Head of caudate nucleus (tissue), 42 donors: ENCODE measurements around the gene NPHP4.
"Not testable (repeated sequence)": the region's sequence is repeated elsewhere in the genome, so short reads cannot be mapped to it uniquely, and the experiment has no call there.

Experiments
- DNase-seq, 42 donors: peaks; one replicate each; pipeline versions ENCODE4 v3.0.0 to v3.0.0-alpha.2; 2020 to 2021; ENCODE audit warnings: mixed read lengths in 7 of 42
- intact Hi-C: fragments of 100-400 bp; cut with DNase I; formaldehyde crosslinking; loops from one replicate; pipeline ENCODE4 v1.15.0; 2022

Gene NPHP4

DNA sequence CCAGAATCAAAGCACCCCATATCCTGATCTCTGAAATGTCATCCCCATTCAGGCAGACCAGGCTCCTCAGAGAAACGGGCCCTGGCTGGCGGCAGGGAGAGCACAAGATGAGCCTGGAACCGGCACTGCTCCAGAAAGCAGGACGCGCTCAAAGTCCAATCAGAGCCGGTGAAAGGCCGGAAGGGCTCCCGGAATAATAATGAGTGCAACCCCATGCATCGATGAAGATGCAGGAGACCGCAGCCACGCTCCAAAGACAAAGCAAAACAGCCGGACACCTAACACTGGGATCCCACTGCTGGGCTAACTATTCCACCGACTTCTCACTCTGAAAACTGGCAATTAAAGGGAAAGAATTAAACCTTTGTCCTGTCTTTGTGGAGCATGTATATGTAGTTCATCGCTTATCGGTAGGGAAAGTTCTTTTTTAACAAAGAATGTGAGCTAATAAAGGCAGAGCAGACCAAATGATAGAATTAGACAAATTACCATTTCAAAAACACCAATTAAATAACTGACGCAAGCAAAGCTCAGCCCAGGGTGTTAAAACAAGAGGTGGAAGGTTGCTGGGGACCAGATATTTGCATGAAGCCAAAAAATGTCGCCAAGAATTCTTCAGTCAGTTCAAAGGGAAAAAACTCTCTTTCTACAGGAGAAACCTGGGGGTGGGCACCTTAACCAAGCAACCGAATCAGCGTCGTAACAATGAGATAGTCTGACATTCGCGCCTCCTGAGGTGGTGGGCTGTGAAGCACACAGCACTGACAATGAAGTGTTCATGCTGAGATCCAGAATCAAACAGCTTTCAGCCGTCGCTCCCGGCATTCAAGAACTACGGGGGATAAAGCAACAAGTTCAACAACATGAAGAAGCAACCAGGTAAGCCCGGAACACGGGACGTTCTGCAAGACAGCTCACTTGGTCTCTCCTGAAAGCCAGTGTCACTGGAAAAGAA, 95.2 kb downstream of the NPHP4 start:
- peak in 41 of 42 donors; percentile 14 to 75 (median 48) for DNase-seq
- intact Hi-C loops: no loop called here

DNA sequence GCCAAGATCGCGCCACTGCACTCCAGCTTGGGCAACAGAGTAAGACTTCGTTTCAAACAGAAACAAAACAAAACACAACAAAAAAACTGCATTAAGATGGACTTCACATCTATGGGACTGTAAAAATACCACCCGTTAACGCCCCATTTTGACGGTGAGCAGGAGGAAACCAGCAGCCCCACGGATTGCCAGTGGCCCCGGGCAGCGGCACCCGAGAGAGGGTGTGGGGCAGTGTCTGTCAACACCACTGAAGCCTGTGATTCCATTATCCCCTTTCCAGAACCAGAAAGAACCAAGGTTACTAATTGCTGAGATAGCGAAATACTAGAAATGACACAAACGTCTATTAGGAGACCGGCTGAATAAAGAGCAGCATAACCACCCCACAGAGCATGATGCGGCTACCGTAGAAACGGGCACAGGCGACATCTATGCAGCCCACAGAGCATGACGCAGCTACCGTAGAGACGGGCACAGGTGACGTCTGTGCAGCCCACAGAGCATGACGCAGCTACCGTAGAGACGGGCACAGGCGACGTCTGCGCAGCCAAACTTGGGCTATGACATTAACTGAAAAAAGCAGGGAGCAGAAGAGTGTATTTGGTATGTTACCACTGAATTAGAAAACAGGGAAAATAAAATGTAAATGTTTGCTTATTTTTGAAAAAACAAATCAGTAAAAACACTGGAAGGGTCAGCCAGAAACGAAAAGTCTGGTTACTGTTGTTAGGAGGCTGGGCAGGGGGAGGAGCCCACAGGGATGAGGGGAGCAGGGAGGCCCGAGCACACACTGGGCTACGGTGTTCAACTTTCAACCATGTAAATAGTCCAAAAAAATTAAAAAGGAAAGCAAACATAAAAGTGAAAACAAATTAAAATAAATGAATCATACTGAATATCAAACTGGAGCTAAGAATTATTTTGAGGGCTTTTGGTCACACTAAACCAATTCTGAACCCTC, 96.5 kb downstream of the NPHP4 start:
- intact Hi-C loops: no loop called here

DNA sequence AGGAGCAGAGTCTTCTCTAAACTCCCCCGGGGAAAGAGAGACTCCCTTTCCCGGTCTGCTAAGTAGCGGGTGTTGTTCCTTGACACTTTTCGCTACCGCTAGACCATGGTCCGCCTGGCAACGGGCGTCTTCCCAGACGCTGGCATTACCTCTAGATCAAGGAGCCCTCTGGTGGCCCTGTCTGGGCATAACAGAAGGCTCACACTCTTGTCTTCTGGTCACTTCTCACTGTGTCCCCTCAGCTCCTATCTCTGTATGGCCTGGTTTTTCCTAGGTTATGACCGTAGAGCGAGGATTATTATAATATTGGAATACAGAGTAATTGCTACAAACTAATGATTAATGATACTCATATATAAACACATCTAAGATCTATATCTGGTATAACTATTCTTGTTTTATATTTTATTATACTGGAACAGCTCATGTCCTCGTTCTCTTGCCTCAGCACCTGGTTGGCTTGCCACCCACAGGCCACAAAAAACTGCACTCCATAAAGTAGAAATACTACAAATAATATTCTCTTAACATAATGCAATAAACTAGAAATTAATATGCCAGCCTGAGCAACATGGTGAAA, 98.4 kb downstream of the NPHP4 start:
- intact Hi-C loops: not testable (repeated sequence)
- peak in 7 of 42 donors; percentile 21 to 50 (median 32) for DNase-seq

More for the DNA sequence above, 96.5 kb downstream of the NPHP4 start:
- DNase-seq: peak in 20 of 42 donors; percentile 23 to 79 (median 42)

DNA sequence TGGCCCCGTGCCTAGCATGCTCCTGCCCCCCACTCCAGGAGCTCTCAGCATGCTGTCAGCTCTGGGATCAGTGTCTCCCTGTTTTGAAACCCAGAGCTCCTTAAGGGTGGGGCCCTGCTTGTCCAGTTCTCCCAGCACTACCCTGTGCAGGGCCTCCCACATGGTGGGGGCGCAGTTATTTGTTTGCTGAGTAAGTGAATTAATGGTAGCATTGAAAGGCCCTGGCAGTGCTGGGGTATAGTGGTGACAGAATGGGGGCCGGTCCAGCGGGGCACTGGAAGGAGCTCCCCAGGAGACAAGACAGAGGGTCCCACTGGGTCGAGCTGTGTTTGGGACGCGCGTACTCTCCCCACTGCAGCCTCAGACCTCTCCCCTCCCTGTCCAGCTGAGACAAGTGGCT, 99.9 kb downstream of the NPHP4 start:
- intact Hi-C loops: no loop called here

DNA sequence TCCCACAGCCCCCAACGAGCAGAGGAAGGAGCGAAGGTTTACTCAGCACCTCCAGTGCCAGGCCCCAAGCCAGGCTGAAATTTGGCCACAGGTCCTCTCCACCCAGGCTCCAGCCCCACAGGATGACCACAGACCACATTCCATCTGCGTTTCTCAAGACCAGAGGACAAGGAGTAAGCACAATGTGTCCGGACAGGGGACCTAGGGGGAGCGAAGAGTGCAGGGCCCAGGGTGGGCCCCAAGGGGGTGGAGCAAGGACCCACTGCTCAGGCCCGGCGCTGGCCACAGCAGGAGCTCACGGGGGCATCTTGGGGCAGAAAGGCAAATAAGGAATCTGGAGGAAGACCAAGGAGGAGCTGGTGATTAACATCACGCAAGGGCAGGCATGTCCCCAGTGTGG, 100.5 kb downstream of the NPHP4 start:
- no peak for DNase-seq
- intact Hi-C loops: no loop called here

More for the DNA sequence above, 99.9 kb downstream of the NPHP4 start:
- no peak for DNase-seq

DNA sequence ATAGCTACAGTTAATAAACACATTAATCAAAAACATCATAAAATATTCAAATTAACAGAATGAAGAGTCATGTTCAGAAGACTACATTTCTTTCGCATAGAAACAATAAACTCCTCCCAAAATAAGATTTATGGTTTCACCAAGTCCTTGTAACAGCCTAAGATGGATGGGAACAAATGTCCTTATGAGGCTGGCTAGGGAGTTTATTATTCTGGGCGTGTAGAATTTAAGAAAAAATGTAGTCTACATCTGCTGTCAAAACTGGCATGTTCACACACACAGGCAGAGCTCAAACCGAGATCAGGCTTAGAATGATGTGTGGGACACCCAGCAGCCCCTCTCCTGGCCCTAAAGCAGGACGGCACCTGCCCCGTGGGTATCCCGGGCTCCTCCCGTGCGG, 101.1 kb downstream of the NPHP4 start:
- DNase-seq: no peak
- intact Hi-C loops: no loop called here

DNA sequence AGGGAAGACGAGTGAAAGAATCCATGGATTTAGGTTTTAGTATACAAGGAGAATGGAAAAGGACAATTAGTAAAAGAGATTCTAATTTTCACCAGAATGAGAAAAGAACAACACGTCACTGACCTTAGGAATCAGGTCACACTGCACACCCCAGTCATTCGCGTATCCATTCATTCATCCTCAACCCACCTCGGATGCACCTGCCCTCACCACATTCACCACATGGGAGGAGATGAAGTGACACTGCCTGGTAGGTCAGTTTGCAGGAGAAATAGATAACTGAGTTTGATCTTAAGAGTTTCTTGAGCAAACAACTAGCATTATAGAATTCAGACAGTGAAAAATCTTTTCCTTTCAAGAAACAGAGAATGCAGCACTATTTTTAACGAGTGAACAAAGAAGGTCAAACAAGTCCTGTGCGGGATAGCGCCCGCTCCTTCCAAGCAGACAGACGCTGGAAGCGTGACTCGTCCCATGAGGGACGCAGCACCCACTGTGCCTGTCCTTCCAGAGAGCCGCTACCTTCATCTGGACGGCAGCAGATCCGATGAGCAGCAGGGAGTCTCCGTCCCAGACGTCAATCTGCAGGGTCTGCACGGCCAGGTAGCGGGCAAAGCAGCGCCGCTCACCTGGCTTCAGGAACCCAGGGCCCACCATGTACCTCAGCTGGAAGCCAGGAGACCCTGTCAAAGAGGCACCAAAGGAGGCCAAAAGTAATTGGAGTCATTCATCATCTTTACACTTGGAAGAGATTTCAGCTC, 101.7 kb downstream of the NPHP4 start:
- intact Hi-C loops: no loop called here
- DNase-seq: no peak

DNA sequence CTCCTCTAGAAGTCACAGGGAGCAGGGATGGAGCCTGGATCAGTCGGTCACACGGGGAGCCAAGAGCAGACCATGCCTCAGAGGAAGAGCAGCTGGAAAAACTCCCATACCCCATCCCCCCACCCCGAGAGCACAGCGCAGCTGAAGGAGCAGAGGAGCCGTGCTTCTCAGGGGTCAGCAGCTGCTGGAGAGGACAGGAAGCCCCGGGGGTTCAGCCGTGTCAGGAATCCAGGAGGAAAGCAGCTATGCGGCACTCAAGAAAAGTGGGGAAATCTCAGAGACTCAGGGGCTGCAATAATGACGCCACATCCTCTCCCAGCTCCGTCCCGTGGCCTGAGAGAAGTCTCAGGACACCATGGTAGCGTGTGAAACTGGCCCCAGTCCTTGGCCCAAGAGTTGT, 102.3 kb downstream of the NPHP4 start:
- intact Hi-C loops: no loop called here

DNA sequence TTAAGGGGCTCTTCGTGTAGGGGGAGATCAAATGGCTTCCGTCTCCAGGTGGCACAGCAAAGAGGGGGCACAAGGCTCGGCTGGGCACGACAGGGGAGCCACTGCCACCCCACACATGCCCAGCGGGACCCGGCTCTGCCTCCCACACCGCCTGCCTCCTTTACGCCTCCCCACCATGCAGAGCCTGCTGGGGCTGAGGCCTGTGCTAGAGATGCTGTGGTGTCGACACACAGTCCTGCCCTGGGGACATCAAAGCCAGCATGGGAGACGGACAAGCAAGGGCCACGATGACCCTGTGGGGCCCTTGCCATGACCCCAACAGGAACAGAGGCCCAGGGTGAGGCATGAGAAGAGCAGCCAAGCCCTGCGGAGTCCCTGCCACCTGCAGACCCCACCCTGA, 102.8 kb downstream of the NPHP4 start:
- intact Hi-C loops: no loop called here
- DNase-seq: no peak

More for the DNA sequence above, 102.3 kb downstream of the NPHP4 start:
- no peak for DNase-seq

DNA sequence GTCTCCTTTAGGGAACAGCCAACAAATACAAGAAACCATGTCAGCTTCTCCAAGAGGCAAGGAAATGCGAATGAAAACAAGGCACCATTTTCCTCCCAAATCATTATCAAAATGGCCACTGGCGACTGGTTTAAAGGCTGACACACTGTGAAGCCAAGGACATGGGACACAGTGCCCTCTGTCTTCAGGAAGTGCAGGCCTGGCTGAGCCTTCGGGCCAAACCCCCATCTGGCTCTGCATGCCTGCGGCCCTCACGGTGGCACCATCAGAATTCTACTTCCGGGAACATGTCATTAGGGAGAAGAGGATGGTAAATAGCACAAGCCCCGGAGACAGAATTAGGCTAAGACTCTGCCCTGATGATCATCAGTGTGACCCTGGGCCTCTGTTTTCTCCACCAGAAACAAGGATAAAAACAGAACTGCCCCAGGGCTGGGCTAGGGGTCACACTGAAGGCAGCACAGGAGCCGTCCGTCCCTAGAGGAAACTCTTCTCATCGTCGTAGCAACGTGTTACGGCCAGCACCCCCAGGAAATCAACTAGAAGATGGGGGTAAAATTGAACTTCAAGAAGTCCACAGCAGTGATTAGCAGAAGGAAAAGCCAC, 103.5 kb downstream of the NPHP4 start:
- peak in 18 of 42 donors; percentile 4 to 58 (median 34) for DNase-seq
- intact Hi-C loops: no loop called here

DNA sequence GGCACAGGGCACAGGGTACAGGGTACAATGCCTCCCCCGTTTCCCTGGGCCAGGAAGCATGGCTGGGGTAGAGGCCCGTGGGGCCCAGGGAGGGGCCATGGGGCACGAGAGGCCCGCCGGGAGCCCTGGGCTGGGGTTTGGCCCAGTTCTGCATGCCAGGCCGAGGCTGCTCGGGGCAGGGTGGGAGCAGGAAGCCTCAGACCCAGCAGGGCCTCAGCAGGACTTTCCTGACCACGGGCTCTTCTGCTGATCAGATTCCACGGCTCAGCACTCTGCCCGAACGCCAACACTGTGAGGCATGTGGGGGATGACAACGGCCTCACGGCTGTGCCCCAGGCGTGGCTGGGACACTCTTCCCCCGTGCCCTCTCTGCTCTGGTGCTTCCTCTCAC, 104.3 kb downstream of the NPHP4 start:
- intact Hi-C loops: no loop called here
- peak in 1 of 42 donors; percentile 21 for DNase-seq

DNA sequence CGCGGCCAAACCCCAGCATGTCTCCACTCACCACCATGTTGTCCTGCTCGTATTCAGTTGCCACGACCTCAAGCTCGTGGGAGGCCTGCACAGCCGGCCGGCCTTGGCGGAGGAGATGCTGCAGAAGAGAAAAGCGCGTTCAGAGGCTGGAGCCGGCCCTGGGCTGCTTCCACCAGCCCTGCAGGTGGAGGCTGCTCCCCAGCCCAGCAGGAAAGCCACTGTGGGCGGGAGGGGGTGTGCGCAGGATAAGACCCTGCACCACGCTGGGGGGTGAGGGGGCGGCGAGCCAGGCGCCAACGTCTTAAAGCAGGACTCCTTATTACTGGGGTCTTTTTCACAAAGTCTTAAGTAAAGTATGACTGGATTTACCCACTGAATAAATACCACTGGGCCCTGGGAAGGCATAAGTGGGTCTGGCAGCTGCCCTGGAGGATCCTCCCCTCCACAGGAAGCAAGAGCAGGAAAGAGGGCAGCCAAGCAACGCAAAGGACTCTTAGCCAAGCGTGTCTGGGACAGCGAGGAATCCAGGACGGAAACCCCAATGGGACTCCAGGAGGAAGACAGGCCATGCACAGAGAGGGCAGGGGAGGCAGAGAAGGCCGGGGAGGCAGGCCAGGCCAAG, 104.8 kb downstream of the NPHP4 start:
- no peak for DNase-seq
- intact Hi-C loops: no loop called here

DNA sequence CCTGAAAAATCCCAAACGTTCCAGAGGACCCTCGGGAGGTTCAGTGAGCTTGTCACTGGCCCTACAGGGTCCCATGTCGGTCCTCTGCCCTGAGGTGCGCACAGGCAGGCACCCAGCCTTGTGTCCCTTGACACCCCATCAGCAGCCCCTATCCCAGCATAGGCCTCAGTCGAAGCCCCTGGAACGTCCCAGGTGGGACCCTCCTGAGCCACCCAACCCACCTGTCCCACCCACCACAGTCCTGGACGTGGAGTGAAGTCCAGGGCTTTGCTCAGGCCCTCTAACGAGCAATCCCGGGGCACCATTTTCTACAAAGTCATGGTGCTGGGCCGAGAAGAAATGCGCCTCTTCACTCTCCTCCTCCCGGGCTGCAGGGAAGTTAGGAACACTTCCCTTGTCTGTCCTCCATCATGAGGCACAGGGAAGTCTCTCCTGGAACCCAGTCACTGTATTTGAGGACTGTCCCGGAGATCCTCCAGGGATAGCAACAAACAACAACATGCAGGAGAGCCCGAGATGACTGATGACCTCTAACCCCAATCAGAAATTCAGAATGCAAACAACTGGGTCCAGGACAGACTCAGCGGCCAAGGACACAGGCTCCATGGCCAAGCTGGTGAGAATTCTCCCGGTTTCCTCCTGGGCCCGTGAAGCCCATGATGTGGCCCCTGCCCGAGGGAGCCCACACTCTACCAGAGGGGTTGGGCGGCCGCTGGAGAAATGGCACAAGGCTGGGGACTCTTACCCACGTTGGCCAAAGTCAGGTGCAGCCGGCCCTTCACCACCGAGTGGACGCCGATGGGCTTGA, 105.5 kb downstream of the NPHP4 start:
- no peak for DNase-seq
- intact Hi-C loops: no loop called here

DNA sequence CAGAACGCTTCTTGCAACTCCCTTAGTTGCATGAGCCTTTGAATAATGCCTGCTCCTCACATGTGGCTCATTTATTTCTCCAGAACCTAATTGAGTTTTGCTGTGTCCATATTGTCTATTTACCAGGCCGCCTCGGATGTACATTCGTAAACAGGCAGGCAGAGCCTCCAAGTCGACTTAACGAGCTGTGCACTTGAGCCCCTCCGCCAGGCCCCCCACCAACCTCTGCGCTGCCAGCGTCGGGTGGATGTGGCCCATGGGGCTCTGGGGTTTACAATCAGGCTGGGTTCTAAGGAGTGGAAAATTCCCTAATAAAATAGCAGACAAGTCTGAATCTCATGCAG, 106.1 kb downstream of the NPHP4 start:
- no peak for DNase-seq
- intact Hi-C loops: no loop called here

DNA sequence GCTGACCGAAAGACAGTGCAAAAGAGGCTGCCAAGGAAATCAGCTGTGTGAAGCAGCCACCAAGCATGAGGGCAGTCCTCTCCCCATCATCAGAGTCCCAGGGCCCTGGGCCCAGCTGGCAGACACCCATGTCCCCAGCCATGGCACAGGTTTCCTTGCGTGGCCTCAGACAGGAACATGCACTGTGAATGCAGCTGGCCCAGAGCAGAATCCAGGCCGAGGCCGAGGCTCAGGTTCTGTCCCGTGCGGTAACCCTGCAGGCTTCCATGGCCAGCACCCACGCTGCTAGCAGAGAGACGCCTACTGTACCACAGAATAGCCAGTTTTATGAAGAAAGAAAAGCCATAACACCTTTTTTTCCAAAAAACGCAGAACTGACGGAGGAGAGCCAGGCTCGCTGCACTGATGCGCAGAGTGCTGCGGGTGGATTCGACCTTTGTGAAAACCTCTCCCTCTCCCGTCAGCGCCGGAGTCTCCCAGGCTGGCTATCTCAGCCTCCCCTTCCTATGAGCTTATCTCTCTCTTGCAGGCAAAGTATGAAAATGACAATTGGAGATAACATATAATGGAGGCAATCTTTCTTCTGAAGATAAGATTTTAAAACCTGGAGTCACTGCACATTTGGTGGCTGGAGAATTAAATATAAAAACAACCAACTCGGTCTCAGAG, 106.6 kb downstream of the NPHP4 start:
- intact Hi-C loops: no loop called here

DNA sequence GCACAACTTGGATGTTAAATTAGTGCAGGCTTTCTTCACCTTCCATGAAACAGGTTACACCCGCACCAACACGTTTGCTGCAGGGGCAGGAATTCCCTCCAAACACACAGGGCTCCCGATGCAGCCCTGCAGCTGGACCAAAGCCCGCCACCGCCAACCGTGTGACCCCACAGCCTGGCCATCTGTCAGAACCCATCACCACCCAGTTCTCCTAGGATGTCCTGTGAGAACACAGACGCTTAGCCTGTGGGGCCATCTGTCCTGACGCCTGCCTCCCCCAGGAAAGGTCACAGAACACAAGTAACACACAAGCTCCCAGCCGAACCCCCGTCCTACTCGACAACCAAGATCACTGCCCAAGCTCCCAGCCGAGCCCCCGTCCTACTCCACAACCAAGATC, 108.1 kb downstream of the NPHP4 start:
- intact Hi-C loops: no loop called here
- no peak for DNase-seq

More for the DNA sequence above, 106.6 kb downstream of the NPHP4 start:
- no peak for DNase-seq
